Keratinocyte (primary cell): ENCODE results near the gene FLNB. TPM values are rescaled to one million over a fixed set of nuclear protein-coding genes. Genes with fewer than 3 reads are reported as not detected.

Experiments used
- DNase-seq: peaks from one replicate; pipeline ENCODE4 v3.0.0-alpha.2; 2011; ENCODE audit warnings: low read depth, missing footprints, low spot score
- FAIRE-seq: peaks from 2 replicates; lab custom pipeline; 2011; peaks lifted over from hg19 to GRCh38; lab: Jason Lieb, UNC
- H2AFZ ChIP-seq: 2 replicates; pipeline ENCODE4 v1.6.0; 2012; ENCODE audit warnings: low read length, control low read depth, inconsistent platforms; ENCODE audit not compliant: control insufficient read depth
- H3K27ac ChIP-seq: 2 replicates; pipeline ENCODE4 v1.5.1; 2011; ENCODE audit warnings: low read length; ENCODE audit not compliant: control insufficient read depth, insufficient read depth
- H3K27me3 ChIP-seq: 3 replicates; pipeline ENCODE4 v1.6.0; 2011; ENCODE audit warnings: low read length; ENCODE audit not compliant: control insufficient read depth, insufficient read depth; ENCODE audit errors: extremely low read depth
- H3K36me3 ChIP-seq, 2 experiments: 2 replicates in 1 of 2; 3 replicates in 1 of 2; pipeline ENCODE4 v1.5.1; 2011; ENCODE audit warnings: low read length in 2 of 2, mild to moderate bottlenecking in 1 of 2; ENCODE audit not compliant: control insufficient read depth in 2 of 2, insufficient read depth in 2 of 2; ENCODE audit errors: extremely low read depth in 1 of 2
- H3K4me1 ChIP-seq: 3 replicates; pipeline ENCODE4 v1.5.1; 2011; ENCODE audit warnings: low read length; ENCODE audit not compliant: control insufficient read depth, insufficient read depth; ENCODE audit errors: extremely low read depth
- H3K4me2 ChIP-seq: 3 replicates; pipeline ENCODE4 v1.6.0; 2011; ENCODE audit warnings: low read depth, low read length; ENCODE audit not compliant: control insufficient read depth, insufficient read depth; ENCODE audit errors: extremely low read depth
- H3K4me3 ChIP-seq, 3 experiments: fragments of 200-600 bp in 1 of 3; sonication (generic) in 1 of 3; 2 replicates in 2 of 3; 3 replicates in 1 of 3; pipeline ENCODE4 v1.5.1; 2011 to 2016; ENCODE audit warnings: low read length in 3 of 3, mild to moderate bottlenecking in 3 of 3, control low read depth in 2 of 3, inconsistent platforms in 1 of 3, low read depth in 1 of 3, mixed read lengths in 1 of 3, mixed run types in 1 of 3, moderate library complexity in 1 of 3; ENCODE audit not compliant: control insufficient read depth in 2 of 3, insufficient read depth in 2 of 3; ENCODE audit errors: extremely low read depth in 1 of 3
- H3K79me2 ChIP-seq: 2 replicates; pipeline ENCODE4 v1.6.0; 2012; ENCODE audit warnings: low read length; ENCODE audit not compliant: control insufficient read depth, insufficient read depth
- H3K9ac ChIP-seq: 3 replicates; pipeline ENCODE4 v1.6.0; 2011; ENCODE audit warnings: low read length; ENCODE audit not compliant: control insufficient read depth, insufficient read depth; ENCODE audit errors: extremely low read depth
- H3K9me1 ChIP-seq: 3 replicates; pipeline ENCODE4 v1.6.0; 2011; ENCODE audit warnings: low read length; ENCODE audit not compliant: control insufficient read depth, insufficient read depth; ENCODE audit errors: extremely low read depth
- H3K9me3 ChIP-seq: 2 replicates; pipeline ENCODE4 v1.5.1; 2012; ENCODE audit warnings: low read depth, low read length; ENCODE audit not compliant: control insufficient read depth
- H4K20me1 ChIP-seq: 3 replicates; pipeline ENCODE4 v1.6.0; 2011; ENCODE audit warnings: low read length; ENCODE audit not compliant: control insufficient read depth, insufficient read depth; ENCODE audit errors: extremely low read depth
- CTCF ChIP-seq, 3 experiments: IDR thresholded peaks in 1 of 3; conservative IDR thresholded peaks in 1 of 3; optimal IDR thresholded peaks in 1 of 3; 2 replicates in 2 of 3; 3 replicates in 1 of 3; pipeline versions ENCODE3 to v1.5.1; 2011; ENCODE audit warnings: low read length in 3 of 3, mild to moderate bottlenecking in 3 of 3, moderate library complexity in 2 of 3, control low read depth in 1 of 3, inconsistent platforms in 1 of 3; ENCODE audit not compliant: insufficient read depth in 2 of 3; ENCODE audit errors: extremely low read depth in 1 of 3
- EZH2 ChIP-seq: IDR thresholded peaks from one replicate; pipeline ENCODE4 v1.6.1; 2012; ENCODE audit warnings: inconsistent platforms, mild to moderate bottlenecking, low read length, moderate library complexity
- dilution Hi-C: fragments of 300-500 bp; cut with MboI; formaldehyde crosslinking; loops from one replicate; pipeline ENCODE4 v1.7.0; 2020; ENCODE audit warnings: low sequenced_read_pairs; ENCODE audit not compliant: extremely low pct_ligation_motif_present
- polyA plus RNA-seq, 5 experiments: library from polyadenylated mRNA; depleted of rRNA in 3 of 5; stranded (reverse) in 3 of 5; stranded (forward) in 1 of 5; unstranded in 1 of 5; fragments of >200 nt; gene quantifications; 1 replicate in 1 of 5; 2 replicates in 3 of 5; 3 replicates in 1 of 5; pipeline versions ENCODE4 v1.2.1 to v1.2.3, GENCODE V29; 2011 to 2012; ENCODE audit warnings: missing spikeins in 2 of 5, low read depth in 1 of 5, low replicate concordance in 1 of 5

FLNB gene
- polyA plus RNA-seq, 1 donor (not counting 4 experiments of a cell fraction or from before 2014, with no cell fraction given): 289 TPM

- no peak overlapping the region for H2AFZ ChIP-seq
- peaks cover 52 to 78% of the 10 kb centered on the region in 2 experiments for H3K36me3 ChIP-seq
- H3K9me3 ChIP-seq: no peaks in the 10 kb centered on the region
- peaks cover 22% of the 10 kb centered on the region for H4K20me1 ChIP-seq
- no peak for TF ChIP-seq EZH2
- TF ChIP-seq CTCF (optimal IDR thresholded peaks at IDR 0.05 in 1 of 3, IDR thresholded peaks at IDR 0.05 in 1 of 3, conservative IDR thresholded peaks at IDR 0.05 in 1 of 3; ENCODE audit: extremely low read depth in 1 of 3, insufficient read depth in 2 of 3, low read length in 3 of 3): no peak
- no peaks in the 10 kb centered on the region for H3K27me3 ChIP-seq
- no peak overlapping the region for H3K4me3 ChIP-seq
- H3K27ac ChIP-seq: no peak overlapping the region
- no peak for FAIRE-seq
- H3K4me2 ChIP-seq: no peak overlapping the region
- dilution Hi-C loops: no loop called here
- H3K9ac ChIP-seq: no peak overlapping the region
- peaks cover 2% of the 10 kb centered on the region for H3K9me1 ChIP-seq
- H3K4me1 ChIP-seq: peaks cover 22% of the 10 kb centered on the region
- no peak for DNase-seq
- peaks cover 54% of the 10 kb centered on the region for H3K79me2 ChIP-seq
These were observed 101.5 kb downstream of the FLNB start for GRCh38 chr3:58109752-58110151.

- peaks cover 22% of the 10 kb centered on the region for H3K4me1 ChIP-seq
- DNase-seq (no peak), FAIRE-seq (peak; percentile 44)
- peaks cover 30% of the 10 kb centered on the region for H4K20me1 ChIP-seq
- TF ChIP-seq EZH2 (no peak), CTCF (optimal IDR thresholded peaks at IDR 0.05 in 1 of 3, IDR thresholded peaks at IDR 0.05 in 1 of 3, conservative IDR thresholded peaks at IDR 0.05 in 1 of 3; ENCODE audit: extremely low read depth in 1 of 3, insufficient read depth in 2 of 3, low read length in 3 of 3) (no peak)
- H3K27ac ChIP-seq: peak overlapping the region; percentile 22
- H3K4me2 ChIP-seq: no peak overlapping the region
- H3K36me3 ChIP-seq: peaks cover 59 to 77% of the 10 kb centered on the region in 2 experiments
- no peaks in the 10 kb centered on the region for H3K27me3 ChIP-seq
- peaks cover 60% of the 10 kb centered on the region for H3K79me2 ChIP-seq
- no peaks in the 10 kb centered on the region for H3K9me3 ChIP-seq
- dilution Hi-C loops: no loop called here
- H3K9ac ChIP-seq: peak overlapping the region; percentile 14
- H3K9me1 ChIP-seq: no peaks in the 10 kb centered on the region
- H3K4me3 ChIP-seq: no peak overlapping the region
- H2AFZ ChIP-seq: no peak overlapping the region
These were observed 103.4 kb downstream of the FLNB start for GRCh38 chr3:58111513-58112184.
